Ureter (tissue), 1 donor: ENCODE results near the gene GPRC5C. TPM values are rescaled to one million over a fixed set of nuclear protein-coding genes. Genes with fewer than 3 reads are reported as not detected.

ENCODE experiments used
- DNase-seq: peaks from one replicate; pipeline ENCODE4 v3.0.0-alpha.2; 2020; ENCODE audit warnings: low spot score
- total RNA-seq: library from RNA; stranded (reverse); gene quantifications from one replicate; pipeline ENCODE4 v1.2.4, GENCODE V29; 2023
- donor health status: DM: yes; HTN: yes; CAD: no.

The GPRC5C gene
- total RNA-seq, 1 donor from 2014 or later = 153 TPM

- no peak for DNase-seq
Measured at GRCh38 chr17:74452841-74453661, 21.2 kb downstream of the GPRC5C start.

GRCh38 chr17:74453665-74454196 lies 21.8 kb downstream of the GPRC5C start:
- no peak for DNase-seq

- DNase-seq = peak; percentile 92
Measured at GRCh38 chr17:74454197-74455024, 22.5 kb downstream of the GPRC5C start.

GRCh38 chr17:74455025-74455545 lies 23.2 kb downstream of the GPRC5C start:
- no peak for DNase-seq

GRCh38 chr17:74455821-74456220 lies 23.9 kb downstream of the GPRC5C start:
- no peak for DNase-seq

GRCh38 chr17:74457146-74457819 lies 25.4 kb downstream of the GPRC5C start:
- DNase-seq = peak; percentile 84

- DNase-seq = no peak
Measured at GRCh38 chr17:74457820-74458166, 25.9 kb downstream of the GPRC5C start.

- DNase-seq = no peak
Measured at GRCh38 chr17:74458835-74459234, 26.9 kb downstream of the GPRC5C start.

GRCh38 chr17:74459622-74460021 lies 27.7 kb downstream of the GPRC5C start:
- DNase-seq = no peak

- DNase-seq = no peak
Measured at GRCh38 chr17:74460241-74460640, 28.4 kb downstream of the GPRC5C start.

- no peak for DNase-seq
Measured at GRCh38 chr17:74460996-74461395, 29.1 kb downstream of the GPRC5C start.

- no peak for DNase-seq
Measured at GRCh38 chr17:74461611-74462010, 29.7 kb downstream of the GPRC5C start.

GRCh38 chr17:74464730-74465377 lies 33.0 kb downstream of the GPRC5C start:
- DNase-seq = no peak

GRCh38 chr17:74465378-74466110 lies 33.7 kb downstream of the GPRC5C start:
- DNase-seq = no peak

- peak; percentile 65 for DNase-seq
Measured at GRCh38 chr17:74466111-74466827, 34.4 kb downstream of the GPRC5C start, which contains the start of gene CD300A. Gene CD300A (plus strand): TSS chr17:74466634. CDS start chr17:74466704, 70 bp downstream.

- no peak for DNase-seq
Measured at GRCh38 chr17:74466828-74467184, 34.9 kb downstream of the GPRC5C start.

- no peak for DNase-seq
Measured at GRCh38 chr17:74467221-74467951, 35.5 kb downstream of the GPRC5C start.

GRCh38 chr17:74471341-74471740 lies 39.5 kb downstream of the GPRC5C start:
- no peak for DNase-seq

GRCh38 chr17:74472890-74473289 lies 41.0 kb downstream of the GPRC5C start:
- no peak for DNase-seq
